Astrocyte (in vitro differentiated cells and primary cell): ENCODE results near the gene ZFHX3. TPM values are rescaled to one million over a fixed set of nuclear protein-coding genes. Genes with fewer than 3 reads are reported as not detected.

Source experiments
- DNase-seq: peaks from one replicate; pipeline ENCODE4 v3.0.0-alpha.2; 2010; ENCODE audit warnings: low read depth
- FAIRE-seq: peaks from 2 replicates; lab custom pipeline; 2011; peaks lifted over from hg19 to GRCh38; lab: Jason Lieb, UNC
- H2AFZ ChIP-seq: 2 replicates; pipeline ENCODE4 v1.6.0; 2012; ENCODE audit warnings: low read depth, low read length, inconsistent platforms
- H3K27ac ChIP-seq: 2 replicates; pipeline ENCODE4 v1.5.1; 2011; ENCODE audit warnings: low read depth, low read length, inconsistent platforms
- H3K27me3 ChIP-seq: 2 replicates; pipeline ENCODE4 v1.6.0; 2011; ENCODE audit warnings: low read length, inconsistent platforms; ENCODE audit not compliant: insufficient read depth
- H3K36me3 ChIP-seq: 2 replicates; pipeline ENCODE4 v1.5.1; 2011; ENCODE audit warnings: low read length, inconsistent platforms; ENCODE audit not compliant: insufficient read depth
- H3K4me1 ChIP-seq: 2 replicates; pipeline ENCODE4 v1.5.1; 2011; ENCODE audit warnings: low read length, inconsistent platforms; ENCODE audit not compliant: insufficient read depth
- H3K4me2 ChIP-seq: 2 replicates; pipeline ENCODE4 v1.6.0; 2012; ENCODE audit warnings: low read length, inconsistent platforms
- H3K4me3 ChIP-seq: 2 replicates; pipeline ENCODE4 v1.5.1; 2011; ENCODE audit warnings: low read depth, mild to moderate bottlenecking, low read length, inconsistent platforms; ENCODE audit not compliant: insufficient read depth
- H3K79me2 ChIP-seq: 2 replicates; pipeline ENCODE4 v1.6.0; 2012; ENCODE audit warnings: mild to moderate bottlenecking, low read length, inconsistent platforms; ENCODE audit not compliant: insufficient read depth
- H3K9ac ChIP-seq: 2 replicates; pipeline ENCODE4 v1.6.0; 2012; ENCODE audit warnings: mild to moderate bottlenecking, low read length, inconsistent platforms
- H3K9me3 ChIP-seq: 2 replicates; pipeline ENCODE4 v1.5.1; 2012; ENCODE audit warnings: low read depth, mild to moderate bottlenecking, low read length, inconsistent platforms; ENCODE audit not compliant: insufficient read depth
- H4K20me1 ChIP-seq: 2 replicates; pipeline ENCODE4 v1.6.0; 2012; ENCODE audit warnings: low read length, inconsistent platforms; ENCODE audit not compliant: insufficient read depth
- H3K27ac Mint-ChIP-seq: one replicate; pipeline ENCODE4 v1.8.0; 2021; ENCODE audit warnings: mild to moderate bottlenecking, mixed read lengths; ENCODE audit not compliant: unreplicated experiment
- H3K27me3 Mint-ChIP-seq: one replicate; pipeline ENCODE4 v1.8.0; 2021; ENCODE audit warnings: low read depth, mixed read lengths; ENCODE audit not compliant: unreplicated experiment
- H3K36me3 Mint-ChIP-seq: one replicate; pipeline ENCODE4 v1.8.0; 2021; ENCODE audit warnings: low read depth, mixed read lengths; ENCODE audit not compliant: unreplicated experiment
- H3K4me1 Mint-ChIP-seq: one replicate; pipeline ENCODE4 v1.8.0; 2021; ENCODE audit warnings: low read depth, mixed read lengths; ENCODE audit not compliant: unreplicated experiment
- H3K4me3 Mint-ChIP-seq: one replicate; pipeline ENCODE4 v1.8.0; 2021; ENCODE audit warnings: mild to moderate bottlenecking, moderate library complexity, mixed read lengths; ENCODE audit not compliant: unreplicated experiment
- H3K9me3 Mint-ChIP-seq: one replicate; pipeline ENCODE4 v1.8.0; 2021; ENCODE audit warnings: mild to moderate bottlenecking, mixed read lengths; ENCODE audit not compliant: unreplicated experiment
- EZH2 ChIP-seq: IDR thresholded peaks from 2 replicates; pipeline ENCODE4 v1.6.1; 2012; ENCODE audit warnings: mild to moderate bottlenecking, low read length, inconsistent platforms; ENCODE audit not compliant: insufficient read depth
- total RNA-seq: library from RNA; stranded (reverse); gene quantifications from 2 replicates; pipeline ENCODE4 v1.2.1, GENCODE V29; 2021
- TF ChIP-seq, protein P1 (sequence below): IDR thresholded peaks from 2 replicates; pipeline ENCODE4 v1.5.1; 2011; ENCODE audit warnings: low read depth, mild to moderate bottlenecking, inconsistent platforms, low read length, moderate library complexity; ENCODE audit not compliant: insufficient read depth

ZFHX3 gene
- total RNA-seq, 1 donor from 2014 or later, result 19.7 TPM

DNA sequence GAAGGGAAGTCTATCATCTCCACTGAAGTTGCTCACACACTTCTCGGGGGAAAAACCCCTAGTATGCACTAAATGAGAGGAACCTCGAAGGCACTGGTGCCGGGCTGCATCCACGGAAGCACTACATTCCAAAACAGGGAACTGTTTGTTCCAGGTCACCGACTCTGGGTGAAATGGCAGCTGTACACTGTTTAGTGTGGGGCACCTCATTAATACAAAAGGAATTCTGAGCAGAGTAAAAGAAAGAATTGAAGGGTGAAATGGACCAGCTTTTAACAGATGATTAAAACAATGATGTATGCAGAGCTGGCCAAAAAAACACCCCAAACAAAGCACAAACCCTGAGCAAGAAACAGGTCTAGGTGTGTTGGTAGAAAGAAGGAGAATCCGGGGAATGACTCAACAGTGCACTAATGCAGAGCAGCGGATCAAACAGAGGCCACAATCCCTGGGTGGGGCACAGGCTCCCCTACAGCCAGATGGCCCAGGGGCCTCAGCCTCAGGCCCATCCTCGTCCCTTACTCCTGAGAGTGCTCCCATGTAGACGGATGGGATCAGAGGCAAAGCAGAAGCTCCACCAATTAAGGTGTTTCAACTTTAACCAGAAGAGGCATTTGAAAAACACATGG, 161.5 kb downstream of the ZFHX3 start:
- peaks cover 14% of the 10 kb centered on the region for H3K79me2 ChIP-seq
- H3K27me3 ChIP-seq, result no peaks in the 10 kb centered on the region
- Mint-ChIP-seq H3K4me1 (peaks cover 20% of the 10 kb centered on the region), H3K4me3 (no peak overlapping the region), H3K9me3 (peaks cover 13% of the 10 kb centered on the region), H3K27me3 (no peaks in the 10 kb centered on the region), H3K27ac (no peak overlapping the region), H3K36me3 (peaks cover 38% of the 10 kb centered on the region)
- H3K4me1 ChIP-seq, result peaks cover 9% of the 10 kb centered on the region
- no peak overlapping the region for H3K9ac ChIP-seq
- no peak for FAIRE-seq
- H3K4me2 ChIP-seq, result no peak overlapping the region
- H3K27ac ChIP-seq, result no peak overlapping the region
- no peak overlapping the region for H3K4me3 ChIP-seq
- H2AFZ ChIP-seq, result no peak overlapping the region
- H3K9me3 ChIP-seq, result no peaks in the 10 kb centered on the region
- peaks cover 10% of the 10 kb centered on the region for H3K36me3 ChIP-seq
- H4K20me1 ChIP-seq, result peaks cover 34% of the 10 kb centered on the region
- TF ChIP-seq EZH2, result no peak
- TF ChIP-seq, protein P1, sequence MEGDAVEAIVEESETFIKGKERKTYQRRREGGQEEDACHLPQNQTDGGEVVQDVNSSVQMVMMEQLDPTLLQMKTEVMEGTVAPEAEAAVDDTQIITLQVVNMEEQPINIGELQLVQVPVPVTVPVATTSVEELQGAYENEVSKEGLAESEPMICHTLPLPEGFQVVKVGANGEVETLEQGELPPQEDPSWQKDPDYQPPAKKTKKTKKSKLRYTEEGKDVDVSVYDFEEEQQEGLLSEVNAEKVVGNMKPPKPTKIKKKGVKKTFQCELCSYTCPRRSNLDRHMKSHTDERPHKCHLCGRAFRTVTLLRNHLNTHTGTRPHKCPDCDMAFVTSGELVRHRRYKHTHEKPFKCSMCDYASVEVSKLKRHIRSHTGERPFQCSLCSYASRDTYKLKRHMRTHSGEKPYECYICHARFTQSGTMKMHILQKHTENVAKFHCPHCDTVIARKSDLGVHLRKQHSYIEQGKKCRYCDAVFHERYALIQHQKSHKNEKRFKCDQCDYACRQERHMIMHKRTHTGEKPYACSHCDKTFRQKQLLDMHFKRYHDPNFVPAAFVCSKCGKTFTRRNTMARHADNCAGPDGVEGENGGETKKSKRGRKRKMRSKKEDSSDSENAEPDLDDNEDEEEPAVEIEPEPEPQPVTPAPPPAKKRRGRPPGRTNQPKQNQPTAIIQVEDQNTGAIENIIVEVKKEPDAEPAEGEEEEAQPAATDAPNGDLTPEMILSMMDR, result no peak
- no peak for DNase-seq

DNA sequence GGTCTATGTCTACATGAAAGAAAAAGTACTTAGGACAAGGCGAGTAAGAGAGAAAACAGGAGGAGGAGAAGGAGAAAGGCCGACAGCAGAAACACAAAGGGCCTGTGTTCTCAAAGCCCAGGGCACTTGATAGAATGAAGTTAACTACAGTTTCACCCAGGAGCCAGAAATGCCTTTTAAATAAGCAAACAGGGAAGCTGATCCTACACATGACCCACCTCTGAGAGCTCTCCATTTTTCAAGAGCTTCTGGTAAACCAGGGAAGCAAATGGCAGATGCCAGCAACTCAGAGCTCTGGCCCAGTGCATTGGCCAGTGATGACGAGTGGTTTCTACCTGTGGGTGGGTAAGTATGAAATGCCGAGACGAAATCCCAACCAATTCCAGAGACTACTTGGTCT, 163.4 kb downstream of the ZFHX3 start:
- Histone ChIP-seq H2AFZ (no peak overlapping the region), H4K20me1 (peaks cover 32% of the 10 kb centered on the region), H3K27ac (no peak overlapping the region), H3K27me3 (no peaks in the 10 kb centered on the region), H3K4me2 (peak overlapping the region; percentile 21), H3K4me3 (no peak overlapping the region), H3K9me3 (no peaks in the 10 kb centered on the region), H3K9ac (no peak overlapping the region), H3K79me2 (peaks cover 20% of the 10 kb centered on the region), H3K36me3 (peaks cover 10% of the 10 kb centered on the region), H3K4me1 (peaks cover 9% of the 10 kb centered on the region)
- peaks cover 6% of the 10 kb centered on the region for H3K9me3 Mint-ChIP-seq
- H3K27me3 Mint-ChIP-seq, result no peaks in the 10 kb centered on the region
- H3K4me1 Mint-ChIP-seq, result peaks cover 18% of the 10 kb centered on the region
- no peak for TF ChIP-seq EZH2
- TF ChIP-seq, protein P1, result no peak
- no peak overlapping the region for H3K27ac Mint-ChIP-seq
- H3K4me3 Mint-ChIP-seq, result no peak overlapping the region
- FAIRE-seq (no peak), DNase-seq (no peak)
- peaks cover 31% of the 10 kb centered on the region for H3K36me3 Mint-ChIP-seq

DNA sequence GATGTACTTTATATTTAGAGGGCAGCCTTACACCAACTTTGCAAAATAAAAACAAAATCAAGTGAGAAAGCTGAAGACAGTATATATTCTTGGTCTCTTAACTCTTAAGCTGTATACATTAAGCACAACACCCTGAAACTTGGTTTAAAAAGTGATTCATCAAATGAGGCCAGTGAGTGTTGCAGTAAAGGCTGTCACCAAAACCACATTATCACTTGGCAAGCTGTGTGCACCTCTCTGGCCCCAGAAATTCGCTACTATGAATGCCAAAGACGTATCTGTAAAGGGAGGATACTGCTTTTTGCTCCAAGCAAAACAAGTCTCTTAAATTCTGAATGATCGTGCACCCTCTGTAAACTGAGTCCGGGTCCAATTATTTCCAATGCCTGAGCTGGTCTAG, 163.9 kb downstream of the ZFHX3 start:
- H3K9ac ChIP-seq, result no peak overlapping the region
- no peak overlapping the region for H3K27ac ChIP-seq
- DNase-seq, result peak; percentile 64
- H3K4me3 ChIP-seq, result no peak overlapping the region
- no peak for FAIRE-seq
- Mint-ChIP-seq H3K4me3 (no peak overlapping the region), H3K27me3 (no peaks in the 10 kb centered on the region), H3K9me3 (peaks cover 6% of the 10 kb centered on the region), H3K36me3 (peaks cover 27% of the 10 kb centered on the region), H3K4me1 (peaks cover 18% of the 10 kb centered on the region), H3K27ac (no peak overlapping the region)
- peaks cover 10% of the 10 kb centered on the region for H3K36me3 ChIP-seq
- no peaks in the 10 kb centered on the region for H3K9me3 ChIP-seq
- peaks cover 9% of the 10 kb centered on the region for H3K4me1 ChIP-seq
- peaks cover 32% of the 10 kb centered on the region for H4K20me1 ChIP-seq
- H2AFZ ChIP-seq, result no peak overlapping the region
- peak overlapping the region; percentile 21 for H3K4me2 ChIP-seq
- TF ChIP-seq, protein P1, result no peak
- TF ChIP-seq EZH2, result no peak
- no peaks in the 10 kb centered on the region for H3K27me3 ChIP-seq
- peaks cover 20% of the 10 kb centered on the region for H3K79me2 ChIP-seq
